CD4-positive, alpha-beta T cell treated with Interferon alpha-2 for 1 hour (primary cell): ENCODE results near the gene KIF6.
"Not testable (repeated sequence)": the region's sequence is repeated elsewhere in the genome, so short reads cannot be mapped to it uniquely, and the experiment has no call there.

ENCODE experiments used
- DNase-seq, 2 donors: peaks; one replicate each; pipeline ENCODE4 v3.0.0-alpha.2; 2020 to 2022

KIF6 gene

GRCh38 chr6:39494998-39495397, 230.2 kb downstream of the KIF6 start:
- DNase-seq, result no peak

DNA sequence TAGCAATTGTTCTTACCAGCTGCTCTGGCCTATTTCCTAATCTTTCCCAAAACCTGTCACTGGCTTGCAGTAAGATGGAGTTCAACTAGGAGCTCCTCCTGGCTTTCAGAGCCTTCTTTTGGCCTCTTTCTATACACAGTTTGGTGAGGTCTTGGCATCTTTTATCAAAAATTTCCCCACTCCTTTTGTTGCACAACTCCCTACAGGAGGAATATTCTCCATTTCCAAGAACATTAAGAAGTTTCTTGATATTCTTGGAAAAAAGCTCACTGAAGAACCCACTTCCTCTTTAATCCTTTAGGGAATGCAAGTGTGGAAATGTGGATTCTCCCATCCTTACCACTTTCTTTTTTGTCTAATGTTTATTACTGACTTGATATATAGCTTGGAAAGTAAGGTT, 231.4 kb downstream of the KIF6 start:
- DNase-seq, result no peak

DNA sequence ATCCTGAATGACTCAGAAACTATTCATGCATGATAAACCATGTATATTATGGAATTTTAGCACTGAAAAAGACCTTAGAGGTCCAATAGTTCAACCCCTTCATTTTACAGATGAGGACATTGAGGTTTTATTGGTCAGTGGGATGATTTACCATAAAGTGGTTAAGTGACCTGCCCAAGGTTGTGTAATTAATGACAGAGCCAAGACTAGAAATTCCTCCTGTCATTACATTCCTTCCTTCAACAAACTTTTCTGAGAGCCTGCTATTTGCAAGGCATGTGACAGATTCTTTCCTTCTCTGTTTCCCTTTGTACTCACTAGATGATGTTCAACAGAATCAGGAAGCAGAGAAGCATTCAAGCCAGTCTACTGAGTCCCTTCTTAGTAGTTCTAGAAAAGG, 232.0 kb downstream of the KIF6 start:
- no peak for DNase-seq

GRCh38 chr6:39490108-39490507, 235.1 kb downstream of the KIF6 start:
- no peak for DNase-seq

GRCh38 chr6:39488255-39488879, 236.8 kb downstream of the KIF6 start:
- no peak for DNase-seq

DNA sequence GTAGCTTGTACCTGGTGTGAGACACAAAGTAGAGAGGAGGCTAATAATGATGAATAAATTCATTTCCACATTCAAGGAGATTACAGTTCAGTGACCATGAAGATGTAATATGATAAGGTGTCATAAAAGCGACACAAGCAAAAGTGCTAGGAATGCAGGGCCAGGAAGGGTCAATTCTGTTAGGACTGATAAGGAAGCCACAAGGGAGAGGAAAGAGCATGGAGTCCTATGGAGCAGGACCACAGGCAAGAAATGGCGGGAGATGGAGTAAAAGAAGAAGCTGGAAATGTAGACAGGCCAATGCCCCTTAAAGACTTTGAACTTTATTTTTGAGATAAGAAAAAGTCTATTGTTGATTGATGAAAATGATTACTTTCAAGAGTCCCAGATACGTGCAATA, 240.9 kb downstream of the KIF6 start:
- no peak for DNase-seq

GRCh38 chr6:39479819-39480218, 245.4 kb downstream of the KIF6 start:
- not testable (repeated sequence) for DNase-seq

DNA sequence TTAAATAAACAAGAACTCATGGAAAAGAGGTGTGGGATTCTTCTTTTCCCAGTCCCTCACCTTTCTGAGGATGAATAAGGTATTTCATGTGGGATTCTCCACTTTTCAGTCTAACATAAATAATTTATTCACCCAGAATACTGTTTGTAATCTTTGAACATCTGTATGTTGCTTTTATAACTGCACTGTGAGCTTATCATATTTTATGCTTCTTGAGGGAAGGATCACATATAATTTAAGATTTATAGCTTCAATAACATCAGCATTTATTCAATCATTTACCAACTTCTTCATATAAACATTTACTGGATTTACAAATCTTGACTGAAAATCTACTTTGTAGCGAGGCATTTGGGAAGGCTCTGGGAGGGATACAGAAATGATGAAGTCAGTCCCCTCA, 248.5 kb downstream of the KIF6 start:
- no peak for DNase-seq

DNA sequence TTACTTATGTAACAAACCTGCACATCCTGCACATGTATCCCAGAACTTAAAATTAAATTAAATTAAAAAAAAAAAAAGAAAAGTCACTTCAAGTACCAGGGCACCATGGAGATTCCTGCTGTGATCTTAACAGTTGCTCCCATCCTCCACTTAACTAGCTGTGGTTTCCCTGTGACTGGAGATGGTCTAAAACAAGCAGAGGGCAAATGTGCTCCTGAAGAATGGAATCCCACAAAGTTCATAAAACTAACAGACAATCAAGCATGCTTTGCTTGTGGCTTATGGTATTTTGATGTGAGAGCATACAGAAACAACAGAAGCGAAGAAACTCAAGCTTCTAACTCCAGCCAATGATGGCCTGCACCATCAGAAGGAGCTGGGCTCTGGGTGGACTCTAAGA, 249.1 kb downstream of the KIF6 start:
- DNase-seq, result no peak

- no peak for DNase-seq
These were observed 253.1 kb downstream of the KIF6 start for GRCh38 chr6:39471954-39472659.

- no peak for DNase-seq
These were observed 254.7 kb downstream of the KIF6 start for GRCh38 chr6:39470506-39470905.

GRCh38 chr6:39468385-39468784, 256.8 kb downstream of the KIF6 start:
- no peak for DNase-seq

GRCh38 chr6:39466631-39467030, 258.6 kb downstream of the KIF6 start:
- DNase-seq, result no peak

DNA sequence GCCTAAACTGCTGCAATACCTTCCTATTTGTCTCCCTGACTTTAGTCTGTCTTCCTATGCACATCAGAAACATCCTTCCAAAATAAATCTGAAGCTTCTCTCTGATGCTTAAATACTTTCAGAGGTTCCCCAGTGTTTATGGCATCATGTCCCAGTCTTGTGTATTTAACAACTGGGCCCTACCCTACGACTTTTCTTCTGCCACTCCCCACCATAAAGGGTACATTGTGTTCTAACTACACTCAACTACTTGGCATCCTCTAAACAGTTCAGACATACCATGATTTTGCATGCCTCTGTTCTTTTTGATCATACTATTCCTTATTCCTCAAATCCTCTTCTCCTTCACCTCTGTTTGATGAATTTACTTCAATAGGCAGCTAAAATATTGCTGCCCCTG, 259.7 kb downstream of the KIF6 start:
- DNase-seq, result no peak

GRCh38 chr6:39464067-39464466, 261.1 kb downstream of the KIF6 start:
- DNase-seq, result no peak

DNA sequence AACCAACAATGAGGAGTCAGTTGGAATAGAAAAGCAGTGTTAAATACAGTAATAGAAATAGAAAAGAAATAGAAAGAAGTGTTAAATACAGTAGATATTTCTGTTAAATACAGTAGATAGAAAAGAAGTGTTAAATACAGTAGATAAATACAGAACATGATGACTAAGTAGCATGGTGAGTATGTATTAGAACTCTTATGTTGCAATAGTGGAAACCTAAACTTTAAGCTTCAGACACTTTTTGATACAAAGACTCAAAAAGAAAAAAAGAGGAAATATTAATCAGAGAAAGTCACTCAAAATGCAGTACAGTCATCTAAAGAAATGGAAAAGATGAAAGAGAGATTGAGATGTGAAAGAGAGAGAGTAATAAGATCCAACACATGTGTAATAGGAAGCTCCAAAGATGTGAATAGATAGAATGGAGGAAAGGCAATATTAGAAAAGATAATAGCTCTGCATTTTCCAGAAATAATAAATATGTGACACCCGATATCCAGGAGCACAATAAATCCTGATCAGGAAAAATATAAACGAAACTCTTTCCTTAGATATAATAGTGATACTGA, 271.2 kb downstream of the KIF6 start:
- DNase-seq, result no peak

DNA sequence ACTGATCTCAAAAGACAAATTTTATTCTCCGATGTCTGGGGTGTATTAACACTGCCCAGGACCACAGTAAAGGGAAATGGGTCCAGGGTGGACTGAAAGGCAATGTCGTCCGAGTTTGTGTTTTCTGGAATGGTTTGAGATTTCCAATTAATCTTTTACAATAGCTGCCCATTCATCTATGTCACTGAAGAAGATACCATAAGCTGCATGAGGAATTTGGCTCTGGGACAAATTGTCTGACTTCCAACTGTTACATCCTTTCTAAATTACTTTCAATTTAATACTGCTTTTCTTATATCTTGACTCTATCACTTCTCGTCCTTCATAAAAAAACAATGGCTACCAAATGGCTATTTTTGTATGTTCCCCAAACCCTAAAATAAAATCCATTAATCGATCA, 272.0 kb downstream of the KIF6 start:
- DNase-seq, result no peak

DNA sequence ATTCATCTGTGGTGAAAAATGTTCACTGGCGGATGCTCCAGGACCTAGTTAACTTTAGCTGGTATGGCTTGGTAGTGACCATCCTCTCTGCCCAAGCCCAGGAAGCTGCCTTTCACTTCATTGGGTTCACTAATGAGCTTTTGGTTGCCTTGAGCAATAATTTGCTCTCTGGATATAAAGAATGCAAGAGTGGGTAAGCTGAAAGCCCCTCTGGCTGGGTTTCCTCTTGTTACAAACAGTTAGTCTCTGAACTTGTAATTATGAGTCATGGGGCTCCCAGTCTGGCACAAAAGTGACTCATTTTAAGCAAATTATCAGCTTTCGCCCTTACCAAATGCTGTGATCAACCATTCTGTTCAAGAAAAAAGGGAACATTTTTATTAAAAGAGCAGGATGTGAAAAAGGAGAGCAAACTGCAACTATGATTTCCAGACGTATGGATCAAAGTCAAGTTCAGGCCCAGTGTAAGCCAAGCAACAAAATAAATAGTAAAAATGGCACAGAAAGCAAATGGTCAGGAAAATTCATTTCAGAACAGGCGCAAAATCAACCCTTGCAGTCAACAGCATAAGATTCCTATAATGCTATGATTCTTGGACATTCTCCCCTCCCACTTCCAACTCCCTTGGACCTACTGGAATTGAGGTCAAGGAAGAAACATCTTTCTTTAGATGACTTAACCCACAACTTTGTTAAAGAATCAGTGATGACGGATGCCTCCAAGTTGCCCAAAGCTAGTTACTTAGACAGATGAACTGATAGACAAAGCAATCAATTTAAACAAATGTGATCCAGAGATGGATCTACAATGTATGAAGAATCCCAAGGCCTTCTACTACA, 272.7 kb downstream of the KIF6 start:
- no peak for DNase-seq

GRCh38 chr6:39451831-39452230, 273.4 kb downstream of the KIF6 start:
- no peak for DNase-seq

GRCh38 chr6:39449022-39449421, 276.2 kb downstream of the KIF6 start:
- no peak for DNase-seq

DNA sequence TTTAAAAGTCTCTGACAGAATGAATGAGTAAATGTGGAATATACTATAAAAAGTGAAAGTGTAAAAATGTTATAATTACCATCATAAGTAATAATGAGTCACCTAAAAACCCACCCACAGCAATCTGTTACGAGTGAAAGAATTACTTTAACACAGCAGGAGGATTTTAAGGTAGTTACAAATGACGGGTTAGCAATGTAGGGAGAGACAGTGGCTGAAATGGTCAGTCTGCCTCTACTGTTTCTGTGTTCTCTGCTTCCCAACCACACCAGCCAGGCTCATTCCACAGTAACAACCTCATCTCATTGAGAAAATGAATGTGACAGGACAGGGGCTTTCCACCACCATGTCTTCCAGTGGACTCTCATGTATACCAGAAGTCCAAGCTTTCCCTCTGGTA, 278.3 kb downstream of the KIF6 start:
- DNase-seq, result no peak

DNA sequence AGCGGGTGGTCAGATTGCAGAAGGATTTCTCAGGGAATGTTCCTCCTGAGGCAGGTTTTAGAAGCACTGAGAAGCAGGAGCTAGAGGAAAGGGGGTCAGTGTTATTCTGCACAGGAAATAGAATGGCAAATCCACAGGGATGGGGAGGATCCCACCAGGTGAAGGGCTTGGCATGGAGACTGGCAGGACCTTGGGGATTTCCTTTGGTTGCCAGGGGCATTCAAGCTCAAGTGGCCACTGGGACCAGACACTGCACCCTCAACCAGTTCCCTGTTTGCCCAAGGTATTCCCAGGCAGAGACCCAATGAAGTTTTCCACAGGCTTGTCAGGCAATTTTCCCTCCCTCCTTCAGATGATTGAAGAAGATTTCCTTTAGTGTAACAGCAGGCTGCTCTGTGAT, 279.5 kb downstream of the KIF6 start:
- no peak for DNase-seq

GRCh38 chr6:39444479-39445019, 280.7 kb downstream of the KIF6 start:
- DNase-seq, result no peak
